Pancreas (tissue), 10 donors: ENCODE data around the gene NUP93. TPM values are rescaled to one million over a fixed set of nuclear protein-coding genes. Genes with fewer than 3 reads are reported as not detected.

Source experiments
- ATAC-seq, 4 donors: fragments of 200-7000 bp; cut with Tn5 transposase; one replicate each; pipeline versions ENCODE4 v1.8.0 to v1.9.1; 2020; ENCODE audit warnings: mild to moderate bottlenecking in 4 of 4, moderate library complexity in 4 of 4
- DNase-seq, 6 donors: peaks; one replicate each; pipeline ENCODE4 v3.0.0-alpha.2; 2020
- FAIRE-seq: peaks from 2 replicates; lab custom pipeline; 2012; peaks lifted over from hg19 to GRCh38; lab: Jason Lieb, UNC
- H3K27ac ChIP-seq, 4 donors: fragments of 200-600 bp; sonication (generic); 1 replicate in 3 of 4; 2 replicates in 1 of 4; pipeline versions ENCODE4 v1.5.0 to v1.8.0; 2020
- H3K27me3 ChIP-seq, 4 donors: fragments of 200-600 bp; one replicate each; pipeline ENCODE4 v1.8.0; 2021
- H3K36me3 ChIP-seq, 3 donors: fragments of 200-600 bp; sonication (generic) in 1 of 3; one replicate each; pipeline versions ENCODE4 v1.5.0 to v1.8.0; 2020 to 2021
- H3K4me1 ChIP-seq, 3 donors: fragments of 200-600 bp; one replicate each; pipeline ENCODE4 v1.8.0; 2021
- H3K4me3 ChIP-seq, 4 donors: fragments of 200-600 bp; sonication (generic) in 2 of 4; one replicate each; pipeline versions ENCODE4 v1.5.0 to v1.8.0; 2020 to 2021
- H3K9me3 ChIP-seq, 4 donors: fragments of 200-600 bp; one replicate each; pipeline ENCODE4 v1.8.0; 2021
- WGBS, 2 donors: extraction: QIAGEN DNeasy Blood & Tissue Kit; methylation state at CpG; one replicate each; pipeline ENCODE4 v1.1.7; 2013; 5-methylcytosine and 5-hydroxymethylcytosine counted together
- intact Hi-C, 3 donors: fragments of 100-400 bp; cut with DNase I; formaldehyde crosslinking; loops; one replicate each; pipeline versions ENCODE4 v1.11.1 to v1.14.2; 2022
- microRNA-seq, 2 donors: library from miRNA; unstranded; fragments of <30 nt; microRNA quantifications; one replicate each; pipeline versions ENCODE4 to v1.1.0, GENCODE V29; 2019 to 2020
- polyA plus RNA-seq, 2 donors: library from polyadenylated mRNA; stranded (reverse); fragments of 200-250 nt; gene quantifications; one replicate each; pipeline ENCODE4 v1.2.3, GENCODE V29; 2013
- total RNA-seq, 6 donors: library from RNA; stranded (reverse); fragmentation: NEBNext Ultra II Directional in 4 of 6; extraction: Animal tissue kit (Norgen Biotek cat#: 25700) in 4 of 6; gene quantifications; one replicate each; pipeline versions ENCODE4 v1.2.1 to v1.2.4, GENCODE V29; 2021 to 2023
- TF ChIP-seq, protein P1 (sequence below), 4 donors: fragments of 200-600 bp; sonication (generic) in 3 of 4; IDR thresholded peaks; one replicate each; pipeline versions ENCODE4 v1.5.0 to v1.8.0; 2021; ENCODE audit warnings: antibody characterized with exemption in 4 of 4
- donor health status: healthy with polysubstance abuse.
- donor health status: DM: no; HTN: no; CAD: no; lungs with moderate emphysema.
- donor health status: DM: no; HTN: no; CAD: no.
- donor health status: control.
- donor health status: control.
- donor health status: Bipolar disorder and iron deficiency.
- donor health status: DM: yes; HTN: yes; CAD: no.
- donor health status: DM: no; HTN: no; CAD: no.
- donor health status: DM: no; HTN: no; CAD: no.
- donor health status: DM: yes; HTN: yes; CAD: no.

NUP93 gene
- total and polyA plus RNA-seq, 8 donors: 13.1 to 31.4 (median 21.2) TPM

DNA sequence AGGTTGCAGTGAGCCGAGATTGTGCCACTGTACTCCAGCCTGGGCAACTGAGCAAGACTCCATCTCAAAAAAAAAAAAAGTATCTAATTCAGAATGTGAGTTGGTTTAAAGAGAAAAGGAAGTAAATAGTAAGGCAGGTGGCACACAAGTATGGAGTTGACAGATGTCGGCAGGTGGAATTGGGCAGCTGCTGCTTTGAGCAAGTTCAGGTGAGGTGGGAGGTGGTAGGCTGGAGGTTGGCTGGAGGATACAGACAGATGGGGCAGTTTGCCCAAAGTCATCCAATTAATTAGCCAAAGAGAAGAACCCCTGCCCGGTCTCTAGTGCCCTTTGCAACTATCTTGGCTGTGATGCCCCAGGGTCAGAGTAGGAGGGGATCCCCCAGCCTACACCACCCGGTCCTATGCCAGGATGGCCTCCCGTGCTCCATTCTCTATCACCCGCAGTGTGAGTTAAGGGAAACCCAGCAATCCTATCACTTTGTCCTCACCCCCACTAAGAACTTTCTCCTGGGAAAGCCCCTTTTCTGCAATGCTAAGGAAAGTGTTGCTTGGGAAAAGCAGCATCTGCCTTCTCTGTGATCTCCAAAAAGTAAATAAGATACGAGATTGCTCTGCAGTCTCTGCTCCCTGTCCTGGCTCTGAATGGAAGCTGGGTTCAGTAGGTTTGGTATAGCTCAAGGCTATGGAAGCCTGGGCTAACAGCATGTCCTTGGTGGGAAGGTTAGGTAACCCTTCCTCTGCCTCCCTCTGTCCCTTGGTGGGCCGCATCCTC is 167.3 kb downstream of the NUP93 start:
- intact Hi-C loops: no loop called here
- TF ChIP-seq, protein P1, sequence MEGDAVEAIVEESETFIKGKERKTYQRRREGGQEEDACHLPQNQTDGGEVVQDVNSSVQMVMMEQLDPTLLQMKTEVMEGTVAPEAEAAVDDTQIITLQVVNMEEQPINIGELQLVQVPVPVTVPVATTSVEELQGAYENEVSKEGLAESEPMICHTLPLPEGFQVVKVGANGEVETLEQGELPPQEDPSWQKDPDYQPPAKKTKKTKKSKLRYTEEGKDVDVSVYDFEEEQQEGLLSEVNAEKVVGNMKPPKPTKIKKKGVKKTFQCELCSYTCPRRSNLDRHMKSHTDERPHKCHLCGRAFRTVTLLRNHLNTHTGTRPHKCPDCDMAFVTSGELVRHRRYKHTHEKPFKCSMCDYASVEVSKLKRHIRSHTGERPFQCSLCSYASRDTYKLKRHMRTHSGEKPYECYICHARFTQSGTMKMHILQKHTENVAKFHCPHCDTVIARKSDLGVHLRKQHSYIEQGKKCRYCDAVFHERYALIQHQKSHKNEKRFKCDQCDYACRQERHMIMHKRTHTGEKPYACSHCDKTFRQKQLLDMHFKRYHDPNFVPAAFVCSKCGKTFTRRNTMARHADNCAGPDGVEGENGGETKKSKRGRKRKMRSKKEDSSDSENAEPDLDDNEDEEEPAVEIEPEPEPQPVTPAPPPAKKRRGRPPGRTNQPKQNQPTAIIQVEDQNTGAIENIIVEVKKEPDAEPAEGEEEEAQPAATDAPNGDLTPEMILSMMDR (IDR thresholded peaks at IDR 0.05): no peak
- DNase-seq (peak in 3 of 6 donors; percentile 59 to 81 (median 79)), FAIRE-seq (no peak), ATAC-seq (peak; percentile 87 to 92 (median 90))
- Histone ChIP-seq H3K4me1 (peaks cover 7 to 22% (median 16%) of the 10 kb centered on the region in 3 donors), H3K27me3 (no peaks in the 10 kb centered on the region), H3K27ac (peak overlapping the region; percentile 33 to 71 (median 57)), H3K36me3 (no peaks in the 10 kb centered on the region), H3K9me3 (no peaks in the 10 kb centered on the region), H3K4me3 (no peak overlapping the region)
- 35 to 44% methylated on average over 8 of the region's 8 CpGs for WGBS, 2 donors

DNA sequence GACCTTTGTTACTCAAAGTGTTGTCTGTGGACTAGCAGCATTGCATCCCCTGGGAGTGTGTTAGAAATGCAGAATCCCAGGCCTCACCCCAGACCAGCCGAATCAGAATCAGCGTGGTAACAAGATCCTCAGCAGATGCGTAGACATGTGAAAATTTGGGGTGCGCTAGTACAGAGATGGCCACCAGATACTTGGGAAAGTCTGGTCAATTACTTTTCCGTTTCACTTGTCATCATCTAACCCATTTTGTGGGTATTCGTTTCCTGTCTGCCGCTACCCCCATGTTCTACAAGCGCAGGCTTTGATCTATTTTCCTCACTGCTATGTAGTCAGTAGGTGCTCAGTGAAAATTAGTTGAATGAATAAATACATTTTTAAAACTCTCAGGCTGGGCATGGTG is 168.9 kb downstream of the NUP93 start:
- Histone ChIP-seq H3K36me3 (no peaks in the 10 kb centered on the region), H3K4me1 (peaks cover 7 to 22% (median 16%) of the 10 kb centered on the region in 3 donors), H3K4me3 (no peak overlapping the region), H3K27me3 (no peaks in the 10 kb centered on the region), H3K27ac (no peak overlapping the region), H3K9me3 (no peaks in the 10 kb centered on the region)
- no peak for ATAC-seq
- intact Hi-C loops: no loop called here
- TF ChIP-seq, protein P1 (IDR thresholded peaks at IDR 0.05): no peak
- DNase-seq: no peak
- FAIRE-seq: no peak
- 96 to 97% methylated on average over 8 of the region's 8 CpGs for WGBS, 2 donors

Small RNAs within 50 kb of the gene (microRNA-seq; reads per million reads assigned to microRNA genes)
- gene MIR138-2: 2.3 to 2.9 reads per million in 2 donors

Other genes with a start within 250 kb of the NUP93 start
- 10 to 100 TPM in 5 of 6 donors, 1 to 10 TPM in 1; 10.0 to 19.0 (median 14.5) TPM for gene BBS2, start 210.1 kb upstream of the NUP93 start, total RNA-seq
- 10 to 100 TPM; 20.7 to 50.4 TPM for gene BBS2, start 210.1 kb upstream of the NUP93 start, polyA plus RNA-seq
- not detected for gene MT4, start 165.1 kb upstream of the NUP93 start, total RNA-seq
- gene MT4, start 165.1 kb upstream of the NUP93 start, polyA plus RNA-seq: not detected
- gene MT3, start 140.6 kb upstream of the NUP93 start, total RNA-seq: under 1 TPM in 2 of 6 donors, not detected in 4; 0.41 to 0.43 TPM
- 1 to 10 TPM; 1.1 to 4.6 TPM for gene MT3, start 140.6 kb upstream of the NUP93 start, polyA plus RNA-seq
- gene MT2A, start 121.5 kb upstream of the NUP93 start, total RNA-seq: 100 to 1,000 TPM in 3 of 6 donors, 10 to 100 TPM in 3; 71.0 to 389 (median 110) TPM
- gene MT2A, start 121.5 kb upstream of the NUP93 start, polyA plus RNA-seq: 100 to 1,000 TPM; 254 to 495 TPM
- gene MT1E, start 104.3 kb upstream of the NUP93 start, total RNA-seq: 100 to 1,000 TPM in 4 of 6 donors, 10 to 100 TPM in 2; 36.1 to 233 (median 158) TPM
- gene MT1E, start 104.3 kb upstream of the NUP93 start, polyA plus RNA-seq: 100 to 1,000 TPM; 293 to 646 TPM
- gene MT1M, start 97.5 kb upstream of the NUP93 start, total RNA-seq: 10 to 100 TPM in 4 of 6 donors, 1 to 10 TPM in 2; 8.3 to 28.8 (median 11.9) TPM
- 10 to 100 TPM; 29.7 to 34.6 TPM for gene MT1M, start 97.5 kb upstream of the NUP93 start, polyA plus RNA-seq
- gene MT1A, start 91.5 kb upstream of the NUP93 start, total RNA-seq: 1 to 10 TPM; 1.6 to 6.6 (median 4.0) TPM
- gene MT1A, start 91.5 kb upstream of the NUP93 start, polyA plus RNA-seq: 10 to 100 TPM; 15.0 to 66.7 TPM
- not detected for gene MT1B, start 78.2 kb upstream of the NUP93 start, total RNA-seq
- not detected for gene MT1B, start 78.2 kb upstream of the NUP93 start, polyA plus RNA-seq
- 100 to 1,000 TPM in 1 of 6 donors, 10 to 100 TPM in 5; 29.1 to 119 (median 44.7) TPM for gene MT1F, start 72.2 kb upstream of the NUP93 start, total RNA-seq
- gene MT1F, start 72.2 kb upstream of the NUP93 start, polyA plus RNA-seq: 100 to 1,000 TPM in 1 of 2 donors, 10 to 100 TPM in 1; 94.6 to 201 TPM
- gene MT1G, start 62.1 kb upstream of the NUP93 start, total RNA-seq: 100 to 1,000 TPM in 4 of 6 donors, 10 to 100 TPM in 2; 76.9 to 766 (median 150) TPM
- gene MT1G, start 62.1 kb upstream of the NUP93 start, polyA plus RNA-seq: 100 to 1,000 TPM; 496 to 753 TPM
- gene MT1H, start 60.3 kb upstream of the NUP93 start, total RNA-seq: 100 to 1,000 TPM in 1 of 6 donors, 10 to 100 TPM in 4, 1 to 10 TPM in 1; 8.3 to 106 (median 21.0) TPM
- 10 to 100 TPM; 14.9 to 71.1 TPM for gene MT1H, start 60.3 kb upstream of the NUP93 start, polyA plus RNA-seq
- gene MT1X, start 47.7 kb upstream of the NUP93 start, total RNA-seq: 100 to 1,000 TPM in 5 of 6 donors, 10 to 100 TPM in 1; 56.1 to 474 (median 227) TPM
- 100 to 1,000 TPM; 571 to 992 TPM for gene MT1X, start 47.7 kb upstream of the NUP93 start, polyA plus RNA-seq
- under 1 TPM in 5 of 6 donors, not detected in 1; 0.05 to 0.12 (median 0.08) TPM for gene SLC12A3, start 135.1 kb downstream of the NUP93 start, total RNA-seq
- under 1 TPM; 0.04 to 0.05 TPM for gene SLC12A3, start 135.1 kb downstream of the NUP93 start, polyA plus RNA-seq
- 100 to 1,000 TPM; 165 to 298 (median 238) TPM for gene HERPUD1, start 202.0 kb downstream of the NUP93 start, total RNA-seq
- 100 to 1,000 TPM in 1 of 2 donors, 10 to 100 TPM in 1; 78.2 to 144 TPM for gene HERPUD1, start 202.0 kb downstream of the NUP93 start, polyA plus RNA-seq
- gene CETP, start 231.8 kb downstream of the NUP93 start, total RNA-seq: under 1 TPM in 5 of 6 donors, not detected in 1; 0.12 to 0.28 (median 0.21) TPM
- gene CETP, start 231.8 kb downstream of the NUP93 start, polyA plus RNA-seq: 1 to 10 TPM in 1 of 2 donors, under 1 TPM in 1; 0.26 to 1.0 TPM